Upper lobe of left lung (tissue), 6 donors: ENCODE measurements around the gene RNF39. TPM values are rescaled to one million over a fixed set of nuclear protein-coding genes. Genes with fewer than 3 reads are reported as not detected.

Source experiments
- ATAC-seq, 2 donors: fragments of 200-7000 bp; cut with Tn5 transposase; one replicate each; pipeline ENCODE4 v1.9.1; 2022; ENCODE audit warnings: mild to moderate bottlenecking in 2 of 2, moderate library complexity in 2 of 2; ENCODE audit not compliant: low FRiP score in 2 of 2
- DNase-seq, 2 donors: peaks; one replicate each; pipeline ENCODE4 v3.0.0-alpha.2; 2019 to 2020
- H3K27ac ChIP-seq, 4 donors: fragments of 200-600 bp; sonication (generic); one replicate each; pipeline ENCODE4 v1.5.1; 2016 to 2019
- H3K27me3 ChIP-seq, 4 donors: fragments of 200-600 bp; sonication (generic); one replicate each; pipeline ENCODE4 v1.5.1; 2017 to 2019
- H3K36me3 ChIP-seq, 4 donors: fragments of 200-600 bp; sonication (generic); one replicate each; pipeline ENCODE4 v1.5.1; 2016 to 2019
- H3K4me1 ChIP-seq, 4 donors: fragments of 200-600 bp; sonication (generic); one replicate each; pipeline ENCODE4 v1.5.1; 2018 to 2019
- H3K4me3 ChIP-seq, 4 donors: fragments of 200-600 bp; sonication (generic); one replicate each; pipeline ENCODE4 v1.5.1; 2017 to 2019; ENCODE audit warnings: mild to moderate bottlenecking in 2 of 4, moderate library complexity in 1 of 4
- H3K9me3 ChIP-seq, 4 donors: fragments of 200-600 bp; sonication (generic); one replicate each; pipeline ENCODE4 v1.5.1; 2018 to 2019
- CTCF ChIP-seq, 6 experiments: fragments of 450-650 bp in 4 of 6; fragments of 200-600 bp in 2 of 6; sonication (generic) in 2 of 6; IDR thresholded peaks; one replicate each; pipeline ENCODE4 v1.5.1; 2016 to 2019; ENCODE audit warnings: antibody characterized with exemption in 6 of 6
- EP300 ChIP-seq, 4 donors: sonication (generic); formaldehyde crosslinking; IDR thresholded peaks; one replicate each; pipeline ENCODE4 v1.5.1; 2017; ENCODE audit warnings: antibody characterized with exemption in 4 of 4, control low read depth in 2 of 4
- POLR2A ChIP-seq, 4 donors: fragments of 450-650 bp; IDR thresholded peaks; one replicate each; pipeline ENCODE4 v1.5.1; 2016 to 2017; ENCODE audit warnings: antibody characterized with exemption in 4 of 4, mild to moderate bottlenecking in 2 of 4
- POLR2AphosphoS5 ChIP-seq, 2 donors: sonication (generic); formaldehyde crosslinking; IDR thresholded peaks; one replicate each; pipeline ENCODE4 v1.5.1; 2017; ENCODE audit warnings: antibody characterized with exemption in 2 of 2
- WGBS, 2 donors: methylation state at CpG; one replicate each; pipeline ENCODE4 v1.1.5; 2017 to 2018; 5-methylcytosine and 5-hydroxymethylcytosine counted together
- total RNA-seq, 6 donors: library from RNA; depleted of rRNA in 4 of 6; stranded (reverse); fragments of >200 nt in 4 of 6; gene quantifications; one replicate each; pipeline versions ENCODE4 v1.1.0 to v1.2.1, GENCODE V29; 2016 to 2021
- donor health status: DM: no; HTN: no; CAD: no; lungs with moderate emphysema.
- donor health status: DM: no; HTN: yes; CAD: no; lungs with severe emphysema.

The RNF39 gene
- total RNA-seq, 6 donors from 2014 or later: 2.0 to 4.2 (median 2.8) TPM

GRCh38 chr6:30113841-30114240 lies 38.3 kb upstream of the RNF39 start:
- no peak for TF ChIP-seq POLR2A (IDR thresholded peaks at IDR 0.05)
- no peak for TF ChIP-seq CTCF (IDR thresholded peaks at IDR 0.05)
- no peak for TF ChIP-seq POLR2AphosphoS5 (IDR thresholded peaks at IDR 0.05)
- no peak for TF ChIP-seq EP300 (IDR thresholded peaks at IDR 0.05)
- 51 to 54% methylated on average over 1 of the region's 1 CpG for WGBS, 2 donors
- Histone ChIP-seq H3K27me3 (no peaks in the 10 kb centered on the region), H3K36me3 (no peaks in the 10 kb centered on the region), H3K9me3 (no peaks in the 10 kb centered on the region), H3K27ac (no peak overlapping the region), H3K4me3 (no peak overlapping the region), H3K4me1 (no peaks in the 10 kb centered on the region)
- no peak for ATAC-seq
- no peak for DNase-seq

GRCh38 chr6:30113003-30113759 lies 37.6 kb upstream of the RNF39 start, which contains the start of gene TRIM31:
TRIM31 (minus strand) TSS chr6:30113090; CDS start chr6:30112805, 285 bp downstream.
- ATAC-seq (no peak), DNase-seq (no peak)
- Histone ChIP-seq H3K9me3 (no peaks in the 10 kb centered on the region), H3K4me3 (no peak within 1 kb of the TSS), H3K4me1 (no peaks in the 10 kb centered on the region), H3K27me3 (no peaks in the 10 kb centered on the region), H3K27ac (no peak within 1 kb of the TSS), H3K36me3 (no peaks in the 10 kb centered on the region)
- TF ChIP-seq POLR2AphosphoS5 (IDR thresholded peaks at IDR 0.05) (no peak), POLR2A (IDR thresholded peaks at IDR 0.05) (no peak), CTCF (IDR thresholded peaks at IDR 0.05) (no peak), EP300 (IDR thresholded peaks at IDR 0.05) (no peak)
- WGBS, 2 donors: 68 to 69% methylated on average over 3 of the region's 3 CpGs

GRCh38 chr6:30112402-30112994 lies 36.9 kb upstream of the RNF39 start:
- WGBS, 2 donors: 75 to 82% methylated on average over 10 of the region's 10 CpGs
- no peaks in the 10 kb centered on the region for H3K9me3 ChIP-seq
- DNase-seq (no peak), ATAC-seq (no peak)
- H3K27ac ChIP-seq: no peak overlapping the region
- no peak overlapping the region for H3K4me3 ChIP-seq
- TF ChIP-seq EP300 (IDR thresholded peaks at IDR 0.05): no peak
- no peak for TF ChIP-seq POLR2AphosphoS5 (IDR thresholded peaks at IDR 0.05)
- no peak for TF ChIP-seq POLR2A (IDR thresholded peaks at IDR 0.05)
- TF ChIP-seq CTCF (IDR thresholded peaks at IDR 0.05): no peak
- H3K36me3 ChIP-seq: no peaks in the 10 kb centered on the region
- H3K4me1 ChIP-seq: no peaks in the 10 kb centered on the region
- no peaks in the 10 kb centered on the region for H3K27me3 ChIP-seq

- ATAC-seq (no peak), DNase-seq (peak in 1 of 2 donors; percentile 40)
- Histone ChIP-seq H3K27me3 (no peaks in the 10 kb centered on the region), H3K9me3 (no peaks in the 10 kb centered on the region), H3K27ac (no peak overlapping the region), H3K36me3 (no peaks in the 10 kb centered on the region), H3K4me1 (no peaks in the 10 kb centered on the region), H3K4me3 (no peak overlapping the region)
- 51 to 56% methylated on average over 21 to 27 of the region's 27 CpGs for WGBS, 2 donors
- no peak for TF ChIP-seq POLR2AphosphoS5 (IDR thresholded peaks at IDR 0.05)
Measured at GRCh38 chr6:30111266-30111856, 35.8 kb upstream of the RNF39 start.

GRCh38 chr6:30104661-30105060 lies 29.1 kb upstream of the RNF39 start:
- H3K36me3 ChIP-seq: no peaks in the 10 kb centered on the region
- DNase-seq (no peak), ATAC-seq (no peak)
- no peak overlapping the region for H3K4me3 ChIP-seq
- H3K9me3 ChIP-seq: no peaks in the 10 kb centered on the region
- 93 to 94% methylated on average over 2 of the region's 2 CpGs for WGBS, 2 donors
- no peak overlapping the region for H3K27ac ChIP-seq
- H3K4me1 ChIP-seq: peaks cover 26 to 36% (median 30%) of the 10 kb centered on the region in 4 donors
- TF ChIP-seq EP300 (IDR thresholded peaks at IDR 0.05): no peak
- H3K27me3 ChIP-seq: peaks cover 0 to 11% (median 2%) of the 10 kb centered on the region in 4 donors
